Measurements from ENCODE around the gene PRSS12. TPM values are rescaled to one million over a fixed set of nuclear protein-coding genes. Genes with fewer than 3 reads are reported as not detected.

Gene PRSS12
- total RNA-seq, 2 donors from 2014 or later, result 1.7 to 43.0 TPM

GRCh38 chr4:118360106-118360505 lies 7.3 kb upstream of the PRSS12 start:
- Histone ChIP-seq H3K9me3 (no peaks in the 10 kb centered on the region), H3K27ac (no peak overlapping the region), H3K36me3 (no peaks in the 10 kb centered on the region), H3K27me3 (replicated peaks; ENCODE audit: insufficient read depth) (no peaks in the 10 kb centered on the region), H3K4me3 (no peak overlapping the region), H3K4me1 (replicated peaks) (no peaks in the 10 kb centered on the region)
- intact Hi-C loops (cut with DNase I), result no loop called here
- WGBS, result 75% methylated on average over 3 of the region's 3 CpGs
- no peak for TF ChIP-seq CTCF (IDR thresholded peaks at IDR 0.05)
- no peak for TF ChIP-seq POLR2A (IDR thresholded peaks at IDR 0.05)
- TF ChIP-seq POLR2AphosphoS5 (IDR thresholded peaks at IDR 0.05), result no peak
- DNase-seq (ENCODE audit: low spot score), result no peak

- no peak for DNase-seq (ENCODE audit: low spot score)
- WGBS, result 50% methylated on average over 2 of the region's 2 CpGs
- Histone ChIP-seq H3K27ac (no peak overlapping the region), H3K9me3 (no peaks in the 10 kb centered on the region), H3K4me1 (replicated peaks) (peaks cover under 1% of the 10 kb centered on the region), H3K4me3 (no peak overlapping the region), H3K27me3 (replicated peaks; ENCODE audit: insufficient read depth) (no peaks in the 10 kb centered on the region), H3K36me3 (no peaks in the 10 kb centered on the region)
- no peak for TF ChIP-seq POLR2AphosphoS5 (IDR thresholded peaks at IDR 0.05)
- no peak for TF ChIP-seq CTCF (IDR thresholded peaks at IDR 0.05)
- TF ChIP-seq POLR2A (IDR thresholded peaks at IDR 0.05), result no peak
- intact Hi-C loops (cut with DNase I), result no loop called here
These were observed 4.8 kb upstream of the PRSS12 start for GRCh38 chr4:118357601-118358000.

GRCh38 chr4:118356731-118357130 lies 3.9 kb upstream of the PRSS12 start:
- Histone ChIP-seq H3K27me3 (replicated peaks; ENCODE audit: insufficient read depth) (no peaks in the 10 kb centered on the region), H3K4me1 (replicated peaks) (peaks cover 4% of the 10 kb centered on the region), H3K9me3 (no peaks in the 10 kb centered on the region), H3K27ac (no peak overlapping the region), H3K4me3 (no peak overlapping the region), H3K36me3 (no peaks in the 10 kb centered on the region)
- intact Hi-C loops (cut with DNase I), result no loop called here
- 94% methylated on average over 1 of the region's 1 CpG for WGBS
- DNase-seq (ENCODE audit: low spot score), result no peak
- TF ChIP-seq POLR2AphosphoS5 (IDR thresholded peaks at IDR 0.05) (no peak), CTCF (IDR thresholded peaks at IDR 0.05) (no peak), POLR2A (IDR thresholded peaks at IDR 0.05) (no peak)

GRCh38 chr4:118356111-118356510 lies 3.3 kb upstream of the PRSS12 start:
- no peaks in the 10 kb centered on the region for H3K36me3 ChIP-seq
- H3K4me1 ChIP-seq (replicated peaks), result peaks cover 4% of the 10 kb centered on the region
- H3K27ac ChIP-seq, result no peak overlapping the region
- no peaks in the 10 kb centered on the region for H3K27me3 ChIP-seq (replicated peaks; ENCODE audit: insufficient read depth)
- no peaks in the 10 kb centered on the region for H3K9me3 ChIP-seq
- intact Hi-C loops (cut with DNase I), result no loop called here
- DNase-seq (ENCODE audit: low spot score), result no peak
- no peak overlapping the region for H3K4me3 ChIP-seq
- WGBS, result 78% methylated on average over 4 of the region's 4 CpGs
- TF ChIP-seq POLR2AphosphoS5 (IDR thresholded peaks at IDR 0.05) (no peak), CTCF (IDR thresholded peaks at IDR 0.05) (no peak), POLR2A (IDR thresholded peaks at IDR 0.05) (no peak)

GRCh38 chr4:118354913-118355312 lies 2.1 kb upstream of the PRSS12 start:
- no peak for TF ChIP-seq CTCF (IDR thresholded peaks at IDR 0.05)
- TF ChIP-seq POLR2A (IDR thresholded peaks at IDR 0.05), result no peak
- TF ChIP-seq POLR2AphosphoS5 (IDR thresholded peaks at IDR 0.05), result no peak
- DNase-seq (ENCODE audit: low spot score), result no peak
- Histone ChIP-seq H3K9me3 (no peaks in the 10 kb centered on the region), H3K36me3 (no peaks in the 10 kb centered on the region), H3K27ac (no peak overlapping the region), H3K27me3 (replicated peaks; ENCODE audit: insufficient read depth) (no peaks in the 10 kb centered on the region), H3K4me3 (no peak overlapping the region), H3K4me1 (replicated peaks) (peaks cover 4% of the 10 kb centered on the region)
- WGBS, result 47% methylated on average over 2 of the region's 2 CpGs
- intact Hi-C loops (cut with DNase I), result no loop called here
